22Rv1 (cell line): ENCODE measurements around the gene WDR86.

ENCODE experiments used
- CTCF ChIP-seq: fragments of 450-650 bp; IDR thresholded peaks from 2 replicates; pipeline ENCODE4 v1.5.1; 2017; ENCODE audit warnings: mild to moderate bottlenecking
- ZFX ChIP-seq: fragments of 450-650 bp; IDR thresholded peaks from 2 replicates; pipeline ENCODE4 v1.6.1; 2017; ENCODE audit warnings: antibody characterized with exemption, borderline replicate concordance

- TF ChIP-seq CTCF (no peak), ZFX (no peak)
Measured at GRCh38 chr7:151373599-151373998, 36.2 kb downstream of the WDR86 start.
